HepG2 (cell line): ENCODE measurements around the gene DPP7. TPM values are rescaled to one million over a fixed set of nuclear protein-coding genes. Genes with fewer than 3 reads are reported as not detected.

Experiments
- ADNP ChIP-seq: sonication (generic); formaldehyde crosslinking; IDR thresholded peaks from 2 replicates; pipeline ENCODE4 v1.4.0; 2020; ENCODE audit warnings: missing genetic modification reagents
- GMEB1 ChIP-seq: sonication (generic); formaldehyde crosslinking; IDR thresholded peaks from 2 replicates; pipeline ENCODE4 v1.5.1; 2020; ENCODE audit warnings: missing genetic modification reagents, mild to moderate bottlenecking, borderline replicate concordance
- KDM3A ChIP-seq: IDR thresholded peaks from 2 replicates; pipeline ENCODE4 v1.6.1; 2018; ENCODE audit warnings: low read depth, missing compliant biosample characterization
- KDM6A ChIP-seq: IDR thresholded peaks from 2 replicates; pipeline ENCODE4 v1.6.1; 2016; ENCODE audit warnings: low read depth
- MBNL3 ChIP-seq: fragments of 250-450 bp; sonication (Bioruptor Pico); conservative IDR thresholded peaks from 2 replicates; pipeline ENCODE4 v1.8.0; 2022; ENCODE audit warnings: mild to moderate bottlenecking, inconsistent platforms
- MED13 ChIP-seq: sonication (generic); formaldehyde crosslinking; IDR thresholded peaks from 2 replicates; pipeline ENCODE4 v1.5.0; 2020; ENCODE audit warnings: missing genetic modification reagents
- NONO ChIP-seq, 2 experiments: fragments of 450-650 bp in 1 of 2; sonication (generic) in 1 of 2; formaldehyde crosslinking in 1 of 2; IDR thresholded peaks in 1 of 2; conservative IDR thresholded peaks in 1 of 2; 2 replicates each; pipeline versions ENCODE4 v1.6.1 to v1.8.0; 2017 to 2022; ENCODE audit warnings: mild to moderate bottlenecking in 1 of 2, missing genetic modification reagents in 1 of 2, moderate library complexity in 1 of 2
- PATZ1 ChIP-seq: sonication (generic); formaldehyde crosslinking; IDR thresholded peaks from 2 replicates; pipeline ENCODE4 v1.4.0; 2020; ENCODE audit warnings: missing genetic modification reagents
- PHF8 ChIP-seq: sonication (generic); formaldehyde crosslinking; IDR thresholded peaks from 2 replicates; pipeline ENCODE4 v1.5.0; 2020; ENCODE audit warnings: missing genetic modification reagents
- POGZ ChIP-seq: sonication (generic); formaldehyde crosslinking; IDR thresholded peaks from 2 replicates; pipeline ENCODE4 v1.4.0; 2020; ENCODE audit warnings: mild to moderate bottlenecking, missing genetic modification reagents
- RELA ChIP-seq: sonication (generic); formaldehyde crosslinking; IDR thresholded peaks from 2 replicates; pipeline ENCODE4 v1.4.0; 2020; ENCODE audit warnings: missing genetic modification reagents
- SCMH1 ChIP-seq: sonication (generic); formaldehyde crosslinking; IDR thresholded peaks from 2 replicates; pipeline ENCODE4 v1.9.0; 2021; ENCODE audit warnings: missing genetic modification reagents, mild to moderate bottlenecking, borderline replicate concordance
- SIX4 ChIP-seq: sonication (generic); formaldehyde crosslinking; IDR thresholded peaks from 2 replicates; pipeline ENCODE4 v1.4.0; 2020; ENCODE audit warnings: missing genetic modification reagents
- SP140L ChIP-seq: sonication (generic); formaldehyde crosslinking; IDR thresholded peaks from 2 replicates; pipeline ENCODE4 v1.4.0; 2020; ENCODE audit warnings: missing genetic modification reagents, borderline replicate concordance
- SRSF9 ChIP-seq: fragments of 200-400 bp; formaldehyde crosslinking; IDR thresholded peaks from 2 replicates; pipeline ENCODE4 v1.6.1; 2018; ENCODE audit warnings: borderline replicate concordance, mild to moderate bottlenecking, low read depth, low read length; ENCODE audit not compliant: insufficient read depth, poor library complexity, severe bottlenecking
- STAG1 ChIP-seq: sonication (generic); formaldehyde crosslinking; IDR thresholded peaks from 2 replicates; pipeline ENCODE4 v1.4.0; 2020; ENCODE audit warnings: missing genetic modification reagents
- THRA ChIP-seq: sonication (generic); formaldehyde crosslinking; IDR thresholded peaks from 2 replicates; pipeline ENCODE4 v1.4.0; 2020; ENCODE audit warnings: missing genetic modification reagents, borderline replicate concordance
- ZFX ChIP-seq: sonication (generic); formaldehyde crosslinking; IDR thresholded peaks from 2 replicates; pipeline ENCODE4 v1.4.0; 2020; ENCODE audit warnings: mild to moderate bottlenecking, low read depth, missing genetic modification reagents, moderate library complexity
- ZNF12 ChIP-seq: sonication (generic); formaldehyde crosslinking; IDR thresholded peaks from 2 replicates; pipeline ENCODE4 v1.5.0; 2020; ENCODE audit warnings: missing genetic modification reagents
- ZNF207 ChIP-seq: fragments of 450-650 bp; IDR thresholded peaks from 2 replicates; pipeline ENCODE4 v1.6.1; 2016; ENCODE audit warnings: antibody characterized with exemption, borderline replicate concordance
- ZNF558 ChIP-seq: sonication (generic); formaldehyde crosslinking; IDR thresholded peaks from 2 replicates; pipeline ENCODE4 v1.9.0; 2022; ENCODE audit warnings: mild to moderate bottlenecking, missing genetic modification reagents, borderline replicate concordance
- ZNF576 ChIP-seq: sonication (generic); formaldehyde crosslinking; IDR thresholded peaks from 2 replicates; pipeline ENCODE4 v1.4.0; 2020; ENCODE audit warnings: mild to moderate bottlenecking, missing genetic modification reagents
- ZNF672 ChIP-seq: sonication (generic); formaldehyde crosslinking; IDR thresholded peaks from 2 replicates; pipeline ENCODE4 v1.8.1; 2022; ENCODE audit warnings: missing genetic modification reagents
- polyA plus RNA-seq, 8 experiments: library from polyadenylated mRNA; depleted of rRNA in 3 of 8; stranded (reverse) in 7 of 8; unstranded in 1 of 8; fragments of >200 nt; fragmentation: Illumina TruSeq in 4 of 8; extraction: Trizol in 4 of 8; gene quantifications; 2 replicates each; pipeline versions ENCODE4 v1.2.1 to v1.2.3, GENCODE V29; 2011 to 2016; ENCODE audit warnings: low read depth in 4 of 8, missing spikeins in 1 of 8, mixed read lengths in 1 of 8; ENCODE audit not compliant: insufficient read depth in 1 of 8
- total RNA-seq, 5 experiments: library from RNA; depleted of rRNA; stranded (reverse); fragments of >200 nt; fragmentation: Illumina TruSeq; extraction: Trizol; gene quantifications; 2 replicates each; pipeline ENCODE4 v1.2.3, GENCODE V29; 2016; ENCODE audit warnings: low read depth in 1 of 5

The DPP7 gene
- total and polyA plus RNA-seq, 2 of the 13 experiments (the other 11 are each of a cell fraction or from before 2014, with no cell fraction given), result 1.2 to 4.5 TPM

- peak; percentile 49; the same call in 1 of the 2 replicates for TF ChIP-seq PHF8 (CRISPR knock-in tag)
- no peak for TF ChIP-seq GMEB1
- no peak for TF ChIP-seq ADNP (CRISPR knock-in tag)
- TF ChIP-seq THRA (CRISPR knock-in tag), result no peak
- TF ChIP-seq ZNF576 (CRISPR knock-in tag), result no peak
- no peak for TF ChIP-seq KDM3A (CRISPR knock-in tag)
- TF ChIP-seq ZFX, result peak; percentile 87
- TF ChIP-seq SIX4 (CRISPR knock-in tag), result no peak
- TF ChIP-seq ZNF672, result no peak
- TF ChIP-seq KDM6A (CRISPR knock-in tag), result no peak
- TF ChIP-seq RELA (CRISPR knock-in tag), result no peak
- TF ChIP-seq ZNF558 (CRISPR knock-in tag), result no peak
- peak; percentile 40 for TF ChIP-seq STAG1 (CRISPR knock-in tag)
- 0 out of 2 replicates have a peak, but pooled peaks have one; percentile 11 for TF ChIP-seq MED13
- no peak for TF ChIP-seq SP140L (CRISPR knock-in tag)
- no peak for TF ChIP-seq NONO (IDR thresholded peaks at IDR 0.05)
- TF ChIP-seq NONO (CRISPR knock-in tag; conservative IDR thresholded peaks at IDR 0.05), result peak; percentile 67
- no peak for TF ChIP-seq POGZ
- no peak for TF ChIP-seq SRSF9
- TF ChIP-seq ZNF12, result peak; percentile 45; the same call in 1 of the 2 replicates
- TF ChIP-seq SCMH1 (CRISPR knock-in tag), result no peak
- TF ChIP-seq MBNL3 (CRISPR knock-in tag), result no peak
- no peak for TF ChIP-seq ZNF207
- peak; percentile 43; the same call in 1 of the 2 replicates for TF ChIP-seq PATZ1 (CRISPR knock-in tag)
Observed at GRCh38 chr9:137111788-137112563, 2.6 kb downstream of the DPP7 start (continued).
